ENCODE measurements around the gene DACH1. TPM values are rescaled to one million over a fixed set of nuclear protein-coding genes. Genes with fewer than 3 reads are reported as not detected.

Gene DACH1
- total RNA-seq, 1 donor from 2014 or later: not detected

GRCh38 chr13:71590654-71591148 is 276.3 kb downstream of the DACH1 start:
- Mint-ChIP-seq H3K4me3 (no peak overlapping the region), H3K36me3 (ENCODE audit: low read depth) (no peaks in the 10 kb centered on the region), H3K27ac (no peak overlapping the region), H3K27me3 (no peaks in the 10 kb centered on the region), H3K9me3 (no peaks in the 10 kb centered on the region), H3K4me1 (no peaks in the 10 kb centered on the region)
- no peak for DNase-seq
- intact Hi-C loops (cut with micrococcal nuclease): no loop called here

- intact Hi-C loops (cut with micrococcal nuclease): no loop called here
- no peaks in the 10 kb centered on the region for H3K9me3 Mint-ChIP-seq
- H3K36me3 Mint-ChIP-seq (ENCODE audit: low read depth): no peaks in the 10 kb centered on the region
- no peak overlapping the region for H3K27ac Mint-ChIP-seq
- H3K27me3 Mint-ChIP-seq: no peaks in the 10 kb centered on the region
- H3K4me3 Mint-ChIP-seq: no peak overlapping the region
- H3K4me1 Mint-ChIP-seq: no peaks in the 10 kb centered on the region
- DNase-seq: no peak
Observed at GRCh38 chr13:71589032-71589431, 278.0 kb downstream of the DACH1 start.

GRCh38 chr13:71587817-71588216 is 279.2 kb downstream of the DACH1 start:
- no peaks in the 10 kb centered on the region for H3K4me1 Mint-ChIP-seq
- intact Hi-C loops (cut with micrococcal nuclease): no loop called here
- H3K9me3 Mint-ChIP-seq: no peaks in the 10 kb centered on the region
- DNase-seq: no peak
- no peak overlapping the region for H3K4me3 Mint-ChIP-seq
- no peak overlapping the region for H3K27ac Mint-ChIP-seq
- no peaks in the 10 kb centered on the region for H3K27me3 Mint-ChIP-seq
- no peaks in the 10 kb centered on the region for H3K36me3 Mint-ChIP-seq (ENCODE audit: low read depth)

- no peak for DNase-seq
- no peaks in the 10 kb centered on the region for H3K36me3 Mint-ChIP-seq (ENCODE audit: low read depth)
- H3K27me3 Mint-ChIP-seq: no peaks in the 10 kb centered on the region
- H3K4me3 Mint-ChIP-seq: no peak overlapping the region
- no peaks in the 10 kb centered on the region for H3K4me1 Mint-ChIP-seq
- intact Hi-C loops (cut with micrococcal nuclease): no loop called here
- H3K9me3 Mint-ChIP-seq: no peaks in the 10 kb centered on the region
- H3K27ac Mint-ChIP-seq: no peak overlapping the region
Observed at GRCh38 chr13:71587193-71587592, 279.8 kb downstream of the DACH1 start.

GRCh38 chr13:71583581-71583980 is 283.4 kb downstream of the DACH1 start:
- Mint-ChIP-seq H3K9me3 (no peaks in the 10 kb centered on the region), H3K36me3 (ENCODE audit: low read depth) (no peaks in the 10 kb centered on the region), H3K27ac (no peak overlapping the region), H3K27me3 (no peaks in the 10 kb centered on the region), H3K4me1 (no peaks in the 10 kb centered on the region), H3K4me3 (no peak overlapping the region)
- DNase-seq: no peak
- intact Hi-C loops (cut with micrococcal nuclease): no loop called here

- H3K27me3 Mint-ChIP-seq: no peaks in the 10 kb centered on the region
- H3K4me3 Mint-ChIP-seq: no peak overlapping the region
- intact Hi-C loops (cut with micrococcal nuclease): no loop called here
- H3K27ac Mint-ChIP-seq: no peak overlapping the region
- no peak for DNase-seq
- no peaks in the 10 kb centered on the region for H3K4me1 Mint-ChIP-seq
- H3K9me3 Mint-ChIP-seq: no peaks in the 10 kb centered on the region
- no peaks in the 10 kb centered on the region for H3K36me3 Mint-ChIP-seq (ENCODE audit: low read depth)
Observed at GRCh38 chr13:71580614-71581013, 286.4 kb downstream of the DACH1 start.

- DNase-seq: no peak
- Mint-ChIP-seq H3K9me3 (no peaks in the 10 kb centered on the region), H3K27ac (no peak overlapping the region), H3K4me1 (no peaks in the 10 kb centered on the region), H3K36me3 (ENCODE audit: low read depth) (no peaks in the 10 kb centered on the region), H3K4me3 (no peak overlapping the region), H3K27me3 (no peaks in the 10 kb centered on the region)
- intact Hi-C loops (cut with micrococcal nuclease): no loop called here
Observed at GRCh38 chr13:71578048-71578447, 289.0 kb downstream of the DACH1 start.

- no peak for DNase-seq
- intact Hi-C loops (cut with micrococcal nuclease): no loop called here
- H3K36me3 Mint-ChIP-seq (ENCODE audit: low read depth): no peaks in the 10 kb centered on the region
- H3K4me1 Mint-ChIP-seq: no peaks in the 10 kb centered on the region
- no peaks in the 10 kb centered on the region for H3K27me3 Mint-ChIP-seq
- H3K4me3 Mint-ChIP-seq: no peak overlapping the region
- no peaks in the 10 kb centered on the region for H3K9me3 Mint-ChIP-seq
- H3K27ac Mint-ChIP-seq: no peak overlapping the region
Observed at GRCh38 chr13:71577127-71577526, 289.9 kb downstream of the DACH1 start.

GRCh38 chr13:71576571-71576970 is 290.4 kb downstream of the DACH1 start:
- Mint-ChIP-seq H3K4me1 (no peaks in the 10 kb centered on the region), H3K36me3 (ENCODE audit: low read depth) (no peaks in the 10 kb centered on the region)
- intact Hi-C loops (cut with micrococcal nuclease): no loop called here

GRCh38 chr13:71546881-71547280 is 320.1 kb downstream of the DACH1 start:
- Mint-ChIP-seq H3K9me3 (no peaks in the 10 kb centered on the region), H3K4me1 (no peaks in the 10 kb centered on the region), H3K4me3 (no peak overlapping the region), H3K36me3 (ENCODE audit: low read depth) (no peaks in the 10 kb centered on the region), H3K27ac (no peak overlapping the region), H3K27me3 (no peaks in the 10 kb centered on the region)
- no peak for DNase-seq
- intact Hi-C loops (cut with micrococcal nuclease): no loop called here

More at GRCh38 chr13:71576571-71576970, 290.4 kb downstream of the DACH1 start:
- DNase-seq: no peak
- no peak overlapping the region for H3K27ac Mint-ChIP-seq
- no peaks in the 10 kb centered on the region for H3K27me3 Mint-ChIP-seq
- H3K4me3 Mint-ChIP-seq: no peak overlapping the region
- H3K9me3 Mint-ChIP-seq: no peaks in the 10 kb centered on the region

GRCh38 chr13:71540098-71540497 is 326.9 kb downstream of the DACH1 start:
- intact Hi-C loops (cut with micrococcal nuclease): no loop called here
- H3K4me3 Mint-ChIP-seq: no peak overlapping the region
- H3K27ac Mint-ChIP-seq: no peak overlapping the region
- no peak for DNase-seq
- no peaks in the 10 kb centered on the region for H3K27me3 Mint-ChIP-seq
- H3K9me3 Mint-ChIP-seq: no peaks in the 10 kb centered on the region
- no peaks in the 10 kb centered on the region for H3K4me1 Mint-ChIP-seq
- H3K36me3 Mint-ChIP-seq (ENCODE audit: low read depth): no peaks in the 10 kb centered on the region

- DNase-seq: no peak
- Mint-ChIP-seq H3K27ac (no peak overlapping the region), H3K36me3 (ENCODE audit: low read depth) (no peaks in the 10 kb centered on the region), H3K4me1 (no peaks in the 10 kb centered on the region), H3K27me3 (no peaks in the 10 kb centered on the region), H3K4me3 (no peak overlapping the region), H3K9me3 (no peaks in the 10 kb centered on the region)
- intact Hi-C loops (cut with micrococcal nuclease): no loop called here
Observed at GRCh38 chr13:71536201-71536600, 330.8 kb downstream of the DACH1 start.

GRCh38 chr13:71524613-71525304 is 342.2 kb downstream of the DACH1 start:
- no peaks in the 10 kb centered on the region for H3K4me1 Mint-ChIP-seq
- no peak for DNase-seq
- intact Hi-C loops (cut with micrococcal nuclease): no loop called here
- H3K9me3 Mint-ChIP-seq: no peaks in the 10 kb centered on the region
- H3K36me3 Mint-ChIP-seq (ENCODE audit: low read depth): no peaks in the 10 kb centered on the region
- H3K27me3 Mint-ChIP-seq: no peaks in the 10 kb centered on the region
- H3K4me3 Mint-ChIP-seq: no peak overlapping the region
- no peak overlapping the region for H3K27ac Mint-ChIP-seq

GRCh38 chr13:71524245-71524612 is 342.8 kb downstream of the DACH1 start:
- DNase-seq: no peak
- no peak overlapping the region for H3K4me3 Mint-ChIP-seq
- no peaks in the 10 kb centered on the region for H3K9me3 Mint-ChIP-seq
- no peaks in the 10 kb centered on the region for H3K36me3 Mint-ChIP-seq (ENCODE audit: low read depth)
- intact Hi-C loops (cut with micrococcal nuclease): no loop called here
- no peaks in the 10 kb centered on the region for H3K27me3 Mint-ChIP-seq
- no peaks in the 10 kb centered on the region for H3K4me1 Mint-ChIP-seq
- no peak overlapping the region for H3K27ac Mint-ChIP-seq

- Mint-ChIP-seq H3K9me3 (no peaks in the 10 kb centered on the region), H3K4me1 (no peaks in the 10 kb centered on the region), H3K36me3 (ENCODE audit: low read depth) (no peaks in the 10 kb centered on the region), H3K27me3 (no peaks in the 10 kb centered on the region), H3K27ac (no peak overlapping the region), H3K4me3 (no peak overlapping the region)
- intact Hi-C loops (cut with micrococcal nuclease): no loop called here
- no peak for DNase-seq
Observed at GRCh38 chr13:71522941-71523526, 344.0 kb downstream of the DACH1 start.

Measured in activated CD4-positive, alpha-beta T cell treated with anti-CD3 and anti-CD28 coated beads, Interleukin-2, amount 10 ng/mL, durations not matched to agents 24 days and 14 days (primary cell).